Measurements from ENCODE around the gene ITPK1. TPM values are rescaled to one million over a fixed set of nuclear protein-coding genes. Genes with fewer than 3 reads are reported as not detected.

The ITPK1 gene
- total and polyA plus RNA-seq, 2 donors (not counting 3 experiments of a cell fraction or from before 2014, with no cell fraction given) = 39.6 to 51.8 TPM

DNA sequence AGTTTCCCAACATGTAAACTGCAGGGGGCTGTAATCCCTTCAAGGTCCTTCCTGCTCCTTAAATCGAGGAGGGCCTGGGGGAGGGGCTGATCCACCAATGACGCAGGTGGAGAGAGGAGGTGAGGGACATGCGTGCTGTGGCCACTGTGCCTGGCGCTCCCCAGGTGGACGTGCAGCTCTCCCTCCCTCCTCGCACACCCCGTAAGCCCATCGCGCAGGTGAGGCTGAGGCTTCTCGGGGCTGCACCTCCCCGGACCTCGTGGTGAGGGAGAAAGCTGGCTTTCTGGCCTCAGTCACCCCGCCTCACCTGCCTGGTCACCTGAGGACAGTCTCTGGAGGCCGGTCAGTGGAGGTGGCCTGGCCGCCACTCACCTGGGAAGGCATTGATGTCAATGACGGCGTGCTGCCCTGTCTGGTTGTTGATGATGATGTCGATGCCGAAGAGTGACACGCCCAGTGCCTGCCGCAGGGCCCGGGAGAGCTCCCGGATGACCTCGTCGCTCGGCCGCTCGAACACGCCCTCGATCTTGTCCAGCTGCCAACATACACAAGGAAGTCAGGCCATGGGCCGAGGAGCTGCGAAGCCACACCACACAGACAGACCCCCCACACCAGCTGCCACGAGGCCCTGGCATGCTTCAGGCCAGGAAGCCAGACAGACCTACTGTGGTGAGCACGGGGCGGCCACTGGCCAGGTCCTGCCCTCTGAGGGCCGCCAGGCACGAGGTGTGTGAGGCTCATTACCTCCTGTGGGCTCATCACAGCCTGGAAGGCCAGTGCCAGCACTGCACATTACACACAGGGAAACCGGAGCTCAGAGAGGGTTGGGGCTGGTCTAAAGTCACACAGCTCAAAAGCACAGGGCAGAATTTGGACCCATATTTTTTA lies 169.5 kb downstream of the ITPK1 start:
- peak overlapping the region; percentile 33 for H2AFZ ChIP-seq (ENCODE audit: low read depth, low read length)
- FAIRE-seq (peak; percentile 89), DNase-seq (ENCODE audit: low read depth, low spot score) (peak; percentile 70)
- peaks cover 5% of the 10 kb centered on the region for H3K4me1 ChIP-seq (ENCODE audit: control insufficient read depth, extremely low read depth, insufficient read depth, low read length)
- no peaks in the 10 kb centered on the region for H3K9me3 ChIP-seq (replicated peaks; ENCODE audit: control insufficient read depth, insufficient read depth, low read length)
- ChIA-PET CTCF (interaction anchor here (0.6 to 3.4 kb wide), 8 partner anchors 16 to 231 kb away, joined by 3 to 15 read pairs (median 5); no protein-coding TSS in a partner anchor), POLR2A (no interaction called here)
- no TSS peak for BruUV-seq (replicated peaks)
- H4K20me1 ChIP-seq (replicated peaks; ENCODE audit: control insufficient read depth, extremely low read depth, insufficient read depth, low read length) = no peaks in the 10 kb centered on the region
- H3K79me2 ChIP-seq (ENCODE audit: control insufficient read depth, insufficient read depth, low read length) = no peaks in the 10 kb centered on the region
- no peaks in the 10 kb centered on the region for H3K9me1 ChIP-seq (replicated peaks; ENCODE audit: control insufficient read depth, extremely low read depth, insufficient read depth, low read length)
- H3K27me3 ChIP-seq (ENCODE audit: control insufficient read depth in 2 of 2, insufficient read depth in 2 of 2, low read length in 2 of 2) = no peaks in the 10 kb centered on the region
- H3K4me2 ChIP-seq (ENCODE audit: insufficient read depth, low read length) = no peak overlapping the region
- H3K27ac ChIP-seq (ENCODE audit: insufficient read depth, low read depth, low read length) = no peak overlapping the region
- H3K4me3 ChIP-seq (replicated peaks in 1 of 3; ENCODE audit: insufficient read depth in 1 of 3, low read depth in 1 of 3, low read length in 3 of 3) = no peak overlapping the region
- H3K36me3 ChIP-seq (ENCODE audit: control insufficient read depth in 2 of 2, extremely low read depth in 1 of 2, insufficient read depth in 2 of 2, low read length in 2 of 2) = no peaks in the 10 kb centered on the region
- intact Hi-C loops (cut with micrococcal nuclease) = no loop called here
- dilution Hi-C loops (cut with MboI; ENCODE audit: extremely low pct_ligation_motif_present, low sequenced_read_pairs) = no loop called here
- H3K9ac ChIP-seq (replicated peaks; ENCODE audit: extremely low read depth, insufficient read depth, low read length) = no peak overlapping the region
- TF ChIP-seq, protein P1, sequence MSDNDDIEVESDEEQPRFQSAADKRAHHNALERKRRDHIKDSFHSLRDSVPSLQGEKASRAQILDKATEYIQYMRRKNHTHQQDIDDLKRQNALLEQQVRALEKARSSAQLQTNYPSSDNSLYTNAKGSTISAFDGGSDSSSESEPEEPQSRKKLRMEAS (IDR thresholded peaks at IDR 0.05; ENCODE audit: insufficient read depth, insufficient read length) = peak; percentile 47
- peak; percentile 78 for TF ChIP-seq MYC (IDR thresholded peaks at IDR 0.05; ENCODE audit: low read depth, low read length)
- TF ChIP-seq, protein P2, sequence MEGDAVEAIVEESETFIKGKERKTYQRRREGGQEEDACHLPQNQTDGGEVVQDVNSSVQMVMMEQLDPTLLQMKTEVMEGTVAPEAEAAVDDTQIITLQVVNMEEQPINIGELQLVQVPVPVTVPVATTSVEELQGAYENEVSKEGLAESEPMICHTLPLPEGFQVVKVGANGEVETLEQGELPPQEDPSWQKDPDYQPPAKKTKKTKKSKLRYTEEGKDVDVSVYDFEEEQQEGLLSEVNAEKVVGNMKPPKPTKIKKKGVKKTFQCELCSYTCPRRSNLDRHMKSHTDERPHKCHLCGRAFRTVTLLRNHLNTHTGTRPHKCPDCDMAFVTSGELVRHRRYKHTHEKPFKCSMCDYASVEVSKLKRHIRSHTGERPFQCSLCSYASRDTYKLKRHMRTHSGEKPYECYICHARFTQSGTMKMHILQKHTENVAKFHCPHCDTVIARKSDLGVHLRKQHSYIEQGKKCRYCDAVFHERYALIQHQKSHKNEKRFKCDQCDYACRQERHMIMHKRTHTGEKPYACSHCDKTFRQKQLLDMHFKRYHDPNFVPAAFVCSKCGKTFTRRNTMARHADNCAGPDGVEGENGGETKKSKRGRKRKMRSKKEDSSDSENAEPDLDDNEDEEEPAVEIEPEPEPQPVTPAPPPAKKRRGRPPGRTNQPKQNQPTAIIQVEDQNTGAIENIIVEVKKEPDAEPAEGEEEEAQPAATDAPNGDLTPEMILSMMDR (IDR thresholded peaks at IDR 0.05; ENCODE audit: extremely low read depth in 1 of 2, insufficient read depth in 1 of 2, low read depth in 1 of 2, low read length in 2 of 2) = no peak
- TF ChIP-seq POLR2AphosphoS5 (IDR thresholded peaks at IDR 0.05; ENCODE audit: insufficient read depth, low read depth, low read length) = peak; percentile 79
